ENCODE data around the gene HOXD12. TPM values are rescaled to one million over a fixed set of nuclear protein-coding genes. Genes with fewer than 3 reads are reported as not detected.

The HOXD12 gene
- total RNA-seq, 6 experiments from 2014 or later: not detected

DNA sequence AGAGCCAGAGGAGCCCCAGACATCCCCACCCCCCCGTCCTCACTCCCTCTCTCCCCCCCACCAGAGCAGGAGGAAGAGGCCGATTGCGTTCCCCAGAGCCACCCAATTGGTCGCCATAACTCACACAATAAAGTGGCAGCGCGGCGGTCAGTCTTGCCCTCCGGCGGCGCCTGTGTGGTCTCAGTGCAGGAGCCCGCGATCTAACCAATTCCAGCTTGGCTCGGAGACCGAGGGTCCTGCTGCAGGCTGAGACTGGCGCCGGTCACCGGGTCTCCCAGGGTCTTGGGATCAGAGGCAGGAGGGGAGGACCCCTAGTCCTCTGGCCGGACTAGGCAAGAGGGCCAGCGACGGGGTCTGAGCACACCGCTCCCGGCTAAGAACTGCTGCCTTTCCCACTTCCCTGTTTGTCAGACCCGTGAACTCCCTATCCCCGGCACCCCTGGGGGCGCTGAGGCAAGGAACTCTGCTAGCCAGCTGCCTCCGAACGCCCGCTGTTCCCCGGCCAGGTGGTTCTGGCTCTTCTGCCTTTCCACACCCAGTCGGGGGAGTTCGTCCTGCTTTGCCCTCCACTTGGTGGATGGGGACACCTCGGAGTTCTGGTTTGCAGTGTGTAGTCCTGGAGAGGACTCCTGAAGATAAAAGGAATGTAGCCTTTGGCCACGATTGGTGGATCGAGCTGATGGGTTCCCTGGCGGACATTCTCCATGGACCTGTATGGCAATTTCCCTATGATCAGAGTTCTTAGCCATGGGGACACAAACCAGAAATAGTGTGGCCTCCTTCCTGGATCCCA, 1.0 kb upstream of the HOXD12 start:
- intact Hi-C loops (cut with DNase I): loop anchor here in 1 of 2 donors (10.0 kb wide), 1 partner anchor 744 kb away; no protein-coding TSS in a partner anchor
- TF ChIP-seq, protein P1, sequence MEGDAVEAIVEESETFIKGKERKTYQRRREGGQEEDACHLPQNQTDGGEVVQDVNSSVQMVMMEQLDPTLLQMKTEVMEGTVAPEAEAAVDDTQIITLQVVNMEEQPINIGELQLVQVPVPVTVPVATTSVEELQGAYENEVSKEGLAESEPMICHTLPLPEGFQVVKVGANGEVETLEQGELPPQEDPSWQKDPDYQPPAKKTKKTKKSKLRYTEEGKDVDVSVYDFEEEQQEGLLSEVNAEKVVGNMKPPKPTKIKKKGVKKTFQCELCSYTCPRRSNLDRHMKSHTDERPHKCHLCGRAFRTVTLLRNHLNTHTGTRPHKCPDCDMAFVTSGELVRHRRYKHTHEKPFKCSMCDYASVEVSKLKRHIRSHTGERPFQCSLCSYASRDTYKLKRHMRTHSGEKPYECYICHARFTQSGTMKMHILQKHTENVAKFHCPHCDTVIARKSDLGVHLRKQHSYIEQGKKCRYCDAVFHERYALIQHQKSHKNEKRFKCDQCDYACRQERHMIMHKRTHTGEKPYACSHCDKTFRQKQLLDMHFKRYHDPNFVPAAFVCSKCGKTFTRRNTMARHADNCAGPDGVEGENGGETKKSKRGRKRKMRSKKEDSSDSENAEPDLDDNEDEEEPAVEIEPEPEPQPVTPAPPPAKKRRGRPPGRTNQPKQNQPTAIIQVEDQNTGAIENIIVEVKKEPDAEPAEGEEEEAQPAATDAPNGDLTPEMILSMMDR (IDR thresholded peaks at IDR 0.05): no peak
- TF ChIP-seq POLR2A (IDR thresholded peaks at IDR 0.05): no peak
- WGBS (ENCODE audit: insufficient coverage, low coverage, low lambda C conversion rate, missing lambda C conversion rate): 6% methylated on average over 7 of the region's 35 CpGs
- H3K9me3 ChIP-seq: no peaks in the 10 kb centered on the region
- H3K27me3 ChIP-seq: peaks cover 18 to 92% of the 10 kb centered on the region in 2 donors
- no peak overlapping the region for H3K4me3 ChIP-seq
- H3K27ac ChIP-seq: no peak overlapping the region
- DNase-seq: no peak
- peaks cover 0 to 14% (median 6%) of the 10 kb centered on the region in 4 donors for H3K4me1 ChIP-seq
- ATAC-seq: no peak
- no peaks in the 10 kb centered on the region for H3K36me3 ChIP-seq

DNA sequence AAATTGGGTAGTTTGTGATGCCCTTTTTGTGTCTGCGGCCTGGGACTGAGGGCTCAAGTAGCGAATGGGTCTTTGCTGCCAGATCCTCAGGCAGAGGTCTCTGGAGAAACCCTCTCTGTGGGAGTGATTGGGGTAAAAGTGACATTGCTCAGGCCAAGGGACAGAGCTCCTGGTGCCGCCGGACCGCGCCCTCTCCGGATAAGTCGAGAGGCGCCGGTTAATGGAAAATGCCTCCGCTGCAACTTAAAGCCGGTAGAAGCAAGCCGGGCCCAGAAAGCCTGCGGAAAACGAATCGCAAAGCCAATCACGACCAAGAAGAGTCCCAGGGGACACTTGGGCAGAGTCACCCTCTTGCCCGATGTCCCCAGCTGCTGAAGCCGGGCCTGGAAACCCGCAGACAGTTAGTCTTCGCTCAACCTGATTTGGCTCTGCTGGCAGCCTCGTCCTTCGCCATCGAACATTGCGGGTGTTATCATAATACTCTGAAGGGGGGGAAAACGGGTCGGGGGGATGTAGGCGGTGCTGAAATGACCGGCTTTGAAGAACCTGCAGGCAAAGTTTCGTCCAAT, 352 bp upstream of the HOXD12 start:
- intact Hi-C loops (cut with DNase I): loop anchor here in 1 of 2 donors (10.0 kb wide), 1 partner anchor 744 kb away; no protein-coding TSS in a partner anchor
- ATAC-seq (no peak), DNase-seq (no peak)
- TF ChIP-seq, protein P1 (IDR thresholded peaks at IDR 0.05): no peak
- no peak for TF ChIP-seq POLR2A (IDR thresholded peaks at IDR 0.05)
- peaks cover 0 to 14% (median 6%) of the 10 kb centered on the region in 4 donors for H3K4me1 ChIP-seq
- H3K4me3 ChIP-seq: no peak overlapping the region
- WGBS (ENCODE audit: insufficient coverage, low coverage, low lambda C conversion rate, missing lambda C conversion rate): 3% methylated on average over 18 of the region's 30 CpGs
- H3K9me3 ChIP-seq: no peaks in the 10 kb centered on the region
- H3K36me3 ChIP-seq: no peaks in the 10 kb centered on the region
- peaks cover 22 to 95% of the 10 kb centered on the region in 2 donors for H3K27me3 ChIP-seq
- H3K27ac ChIP-seq: no peak overlapping the region

DNA sequence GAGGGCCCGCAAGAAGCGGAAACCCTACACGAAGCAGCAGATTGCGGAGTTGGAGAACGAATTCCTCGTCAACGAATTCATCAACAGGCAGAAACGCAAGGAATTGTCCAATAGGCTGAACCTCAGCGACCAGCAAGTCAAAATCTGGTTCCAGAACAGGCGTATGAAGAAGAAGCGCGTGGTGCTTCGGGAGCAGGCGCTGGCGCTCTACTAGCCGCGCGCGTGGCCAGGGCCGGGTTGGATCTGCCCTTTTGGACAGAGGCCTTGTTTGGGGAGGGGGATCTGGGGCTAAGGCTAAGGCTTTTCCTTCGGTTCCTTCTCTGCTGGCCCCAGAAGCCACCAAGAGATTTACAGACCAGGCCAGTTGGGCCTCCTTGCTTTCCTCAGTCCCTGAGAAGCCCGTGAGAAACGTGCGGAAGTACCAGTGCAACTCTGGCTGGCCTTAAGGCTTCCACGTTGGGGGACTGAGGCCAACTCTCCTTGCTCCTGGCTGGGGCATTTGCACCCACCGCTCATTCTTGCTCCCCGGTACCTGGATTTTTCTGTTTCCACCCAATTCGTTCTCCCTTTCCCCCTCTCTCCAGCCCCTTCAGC, 1.0 kb downstream of the HOXD12 start:
- no peak for ATAC-seq
- Histone ChIP-seq H3K27me3 (peaks cover 25 to 91% of the 10 kb centered on the region in 2 donors), H3K4me1 (peaks cover 0 to 14% (median 6%) of the 10 kb centered on the region in 4 donors), H3K27ac (no peak overlapping the region), H3K36me3 (no peaks in the 10 kb centered on the region), H3K4me3 (no peak overlapping the region), H3K9me3 (no peaks in the 10 kb centered on the region)
- 8% methylated on average over 13 of the region's 28 CpGs for WGBS (ENCODE audit: insufficient coverage, low coverage, low lambda C conversion rate, missing lambda C conversion rate)
- no peak for TF ChIP-seq POLR2A (IDR thresholded peaks at IDR 0.05)
- TF ChIP-seq, protein P1 (IDR thresholded peaks at IDR 0.05): no peak
- intact Hi-C loops (cut with DNase I): no loop called here
- no peak for DNase-seq

DNA sequence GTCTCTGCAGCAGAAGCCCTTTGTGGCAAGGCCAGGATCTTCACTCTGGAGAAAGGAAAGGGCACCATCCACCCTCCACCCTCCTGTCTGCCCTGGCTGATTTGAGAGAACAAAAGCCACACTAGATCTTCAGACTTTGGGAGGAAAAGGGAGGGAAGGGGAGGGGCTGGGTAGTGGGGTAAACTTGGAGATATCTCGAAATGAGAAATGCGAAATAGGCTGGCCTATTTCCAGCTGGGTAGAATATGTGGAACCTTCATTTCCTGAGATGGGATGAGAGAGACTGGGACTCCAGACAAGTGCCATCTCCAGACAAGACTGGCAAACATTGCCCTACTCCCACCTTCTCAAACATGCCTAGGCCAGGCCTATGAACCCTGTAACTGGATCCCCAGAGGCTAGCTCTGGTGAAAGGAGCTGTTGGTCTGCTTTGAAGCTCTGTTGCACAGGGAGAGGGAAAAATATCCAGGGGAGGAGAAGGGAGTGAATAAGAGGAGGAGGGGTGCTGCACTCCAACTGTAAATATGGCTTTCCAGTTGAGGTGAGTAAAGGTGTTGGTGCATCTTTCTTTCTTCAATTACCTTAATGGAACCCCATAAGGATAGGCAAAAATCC, 1.7 kb downstream of the HOXD12 start:
- no peak overlapping the region for H3K27ac ChIP-seq
- no peaks in the 10 kb centered on the region for H3K36me3 ChIP-seq
- no peak for TF ChIP-seq POLR2A (IDR thresholded peaks at IDR 0.05)
- TF ChIP-seq, protein P1 (IDR thresholded peaks at IDR 0.05): no peak
- H3K4me1 ChIP-seq: peaks cover 0 to 14% (median 6%) of the 10 kb centered on the region in 4 donors
- DNase-seq (no peak), ATAC-seq (no peak)
- WGBS (ENCODE audit: insufficient coverage, low coverage, low lambda C conversion rate, missing lambda C conversion rate): 0% methylated on average over 2 of the region's 2 CpGs
- no peak overlapping the region for H3K4me3 ChIP-seq
- intact Hi-C loops (cut with DNase I): no loop called here
- H3K27me3 ChIP-seq: peaks cover 25 to 91% of the 10 kb centered on the region in 2 donors
- H3K9me3 ChIP-seq: no peaks in the 10 kb centered on the region
